ENCODE measurements around the gene IWS1. TPM values are rescaled to one million over a fixed set of nuclear protein-coding genes. Genes with fewer than 3 reads are reported as not detected.

Gene IWS1
- polyA plus RNA-seq, 1 experiment, result 55.0 TPM

DNA sequence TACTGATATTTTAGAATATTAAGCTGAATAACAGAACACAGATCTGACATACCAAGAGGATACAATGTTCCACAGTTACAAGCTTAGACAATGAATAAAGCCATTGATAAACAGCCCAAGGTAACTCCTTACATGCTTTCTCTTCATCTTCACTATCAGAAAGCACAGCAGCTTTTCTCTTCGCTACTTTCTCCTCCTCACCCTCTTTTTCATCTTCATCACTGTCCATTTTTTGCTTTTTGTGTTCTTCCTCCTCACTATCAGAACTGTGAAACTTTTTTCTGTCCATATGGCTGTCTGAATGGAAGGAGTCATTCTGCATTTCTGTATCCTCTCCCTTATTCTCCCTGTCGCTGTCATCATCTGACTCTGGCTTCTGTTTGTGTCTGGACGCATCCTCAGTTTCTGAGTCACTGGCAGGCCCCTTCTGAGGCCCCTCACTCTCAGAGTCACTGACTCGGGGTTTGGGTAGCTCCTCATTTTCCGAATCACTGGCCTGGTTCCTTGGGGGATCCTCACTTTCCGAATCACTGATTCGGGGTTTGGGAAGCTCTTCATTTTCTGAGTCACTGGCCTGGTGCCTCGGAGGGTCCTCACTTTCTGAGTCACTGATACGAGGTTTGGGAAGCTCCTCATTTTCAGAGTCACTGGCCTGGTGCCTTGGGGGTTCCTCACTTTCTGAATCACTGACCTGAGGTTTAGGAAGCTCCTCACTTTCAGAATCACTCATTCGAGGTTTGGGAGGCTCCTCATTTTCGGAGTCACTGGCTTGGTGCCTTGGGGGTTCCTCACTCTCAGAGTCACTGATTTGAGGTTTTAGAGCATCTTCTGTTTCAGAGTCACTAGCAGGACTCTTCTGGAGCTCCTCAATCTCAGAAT is 21.5 kb downstream of the IWS1 start:
- DNase-seq (ENCODE audit: low read depth, low spot score), result no peak
- no peaks in the 10 kb centered on the region for H3K9me3 ChIP-seq (ENCODE audit: control insufficient read depth, insufficient read depth, low read length)
- peak overlapping the region; percentile 53 for H3K27ac ChIP-seq (ENCODE audit: low read depth, low read length)
- no peaks in the 10 kb centered on the region for H3K27me3 ChIP-seq (ENCODE audit: control insufficient read depth, insufficient read depth, low read length)
- TF ChIP-seq, protein P1, sequence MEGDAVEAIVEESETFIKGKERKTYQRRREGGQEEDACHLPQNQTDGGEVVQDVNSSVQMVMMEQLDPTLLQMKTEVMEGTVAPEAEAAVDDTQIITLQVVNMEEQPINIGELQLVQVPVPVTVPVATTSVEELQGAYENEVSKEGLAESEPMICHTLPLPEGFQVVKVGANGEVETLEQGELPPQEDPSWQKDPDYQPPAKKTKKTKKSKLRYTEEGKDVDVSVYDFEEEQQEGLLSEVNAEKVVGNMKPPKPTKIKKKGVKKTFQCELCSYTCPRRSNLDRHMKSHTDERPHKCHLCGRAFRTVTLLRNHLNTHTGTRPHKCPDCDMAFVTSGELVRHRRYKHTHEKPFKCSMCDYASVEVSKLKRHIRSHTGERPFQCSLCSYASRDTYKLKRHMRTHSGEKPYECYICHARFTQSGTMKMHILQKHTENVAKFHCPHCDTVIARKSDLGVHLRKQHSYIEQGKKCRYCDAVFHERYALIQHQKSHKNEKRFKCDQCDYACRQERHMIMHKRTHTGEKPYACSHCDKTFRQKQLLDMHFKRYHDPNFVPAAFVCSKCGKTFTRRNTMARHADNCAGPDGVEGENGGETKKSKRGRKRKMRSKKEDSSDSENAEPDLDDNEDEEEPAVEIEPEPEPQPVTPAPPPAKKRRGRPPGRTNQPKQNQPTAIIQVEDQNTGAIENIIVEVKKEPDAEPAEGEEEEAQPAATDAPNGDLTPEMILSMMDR (IDR thresholded peaks at IDR 0.05; ENCODE audit: low read depth, low read length), result no peak
- no peak overlapping the region for H3K4me3 ChIP-seq (ENCODE audit: low read depth, low read length)
- POLR2A ChIA-PET, result interaction anchor here (0.9 kb wide), 1 partner anchor 22 kb away, joined by 4 read pairs; the partner anchor contains the start of gene IWS1
- CTCF ChIA-PET, result interaction anchor here (0.9 to 4.7 kb wide), 3 partner anchors 22 to 181 kb away, joined by 3 to 17 read pairs (median 4); partner anchors contain the start of gene IWS1

DNA sequence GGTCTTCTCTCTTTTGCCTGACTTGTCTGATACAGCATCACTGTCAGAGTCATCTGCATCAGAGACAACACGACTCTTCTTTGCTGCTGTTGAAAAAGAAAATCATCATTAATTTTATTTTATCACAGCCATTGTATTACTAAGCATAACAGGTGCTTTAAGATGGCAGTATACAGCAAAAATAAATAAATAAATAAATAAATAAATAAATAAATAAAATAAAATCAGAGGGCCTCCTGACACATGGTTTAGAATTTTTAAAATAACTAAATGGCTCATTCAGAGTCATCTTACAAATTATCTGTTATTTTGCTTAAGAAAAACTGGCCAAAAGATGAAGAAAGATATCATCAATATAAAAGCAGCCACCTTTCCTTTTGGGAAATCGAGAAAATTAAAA is 22.8 kb downstream of the IWS1 start:
- H3K27ac ChIP-seq (ENCODE audit: low read depth, low read length), result no peak overlapping the region
- ChIA-PET POLR2A (interaction anchor here (0.7 kb wide), 1 partner anchor 13 kb away, joined by 4 read pairs; no protein-coding TSS in a partner anchor), CTCF (interaction anchor here (0.6 to 0.9 kb wide), 2 partner anchors 49 to 179 kb away, joined by 3 to 9 read pairs; no protein-coding TSS in a partner anchor)
- no peak overlapping the region for H3K4me3 ChIP-seq (ENCODE audit: low read depth, low read length)
- H3K9me3 ChIP-seq (ENCODE audit: control insufficient read depth, insufficient read depth, low read length), result no peaks in the 10 kb centered on the region
- no peaks in the 10 kb centered on the region for H3K27me3 ChIP-seq (ENCODE audit: control insufficient read depth, insufficient read depth, low read length)
- no peak for DNase-seq (ENCODE audit: low read depth, low spot score)
- TF ChIP-seq, protein P1 (IDR thresholded peaks at IDR 0.05; ENCODE audit: low read depth, low read length), result no peak

DNA sequence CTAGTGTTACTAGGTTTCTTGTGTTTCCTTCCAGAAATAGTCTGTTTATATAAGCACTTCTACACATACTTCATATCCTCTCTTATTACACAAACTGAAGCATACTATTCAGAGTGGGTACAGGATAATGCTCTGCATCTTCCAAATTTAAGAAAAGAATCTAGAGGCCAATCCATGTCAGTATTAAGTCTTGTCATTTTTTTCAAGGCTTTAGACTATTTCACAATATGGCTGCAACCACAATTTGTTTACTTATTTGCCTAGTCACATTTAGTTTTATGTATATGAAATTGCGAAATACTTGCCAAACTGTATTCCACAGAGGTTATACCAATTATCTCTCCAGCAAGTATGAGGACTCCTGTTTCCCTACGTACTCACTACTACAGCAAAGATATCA is 27.9 kb downstream of the IWS1 start:
- no peaks in the 10 kb centered on the region for H3K27me3 ChIP-seq (ENCODE audit: control insufficient read depth, insufficient read depth, low read length)
- DNase-seq (ENCODE audit: low read depth, low spot score), result peak; percentile 38
- CTCF ChIA-PET, result interaction anchor here (0.9 kb wide), 1 partner anchor 10 kb away, joined by 3 read pairs; no protein-coding TSS in a partner anchor
- POLR2A ChIA-PET, result no interaction called here
- H3K27ac ChIP-seq (ENCODE audit: low read depth, low read length), result no peak overlapping the region
- TF ChIP-seq, protein P1 (IDR thresholded peaks at IDR 0.05; ENCODE audit: low read depth, low read length), result no peak
- H3K9me3 ChIP-seq (ENCODE audit: control insufficient read depth, insufficient read depth, low read length), result no peaks in the 10 kb centered on the region
- no peak overlapping the region for H3K4me3 ChIP-seq (ENCODE audit: low read depth, low read length)

DNA sequence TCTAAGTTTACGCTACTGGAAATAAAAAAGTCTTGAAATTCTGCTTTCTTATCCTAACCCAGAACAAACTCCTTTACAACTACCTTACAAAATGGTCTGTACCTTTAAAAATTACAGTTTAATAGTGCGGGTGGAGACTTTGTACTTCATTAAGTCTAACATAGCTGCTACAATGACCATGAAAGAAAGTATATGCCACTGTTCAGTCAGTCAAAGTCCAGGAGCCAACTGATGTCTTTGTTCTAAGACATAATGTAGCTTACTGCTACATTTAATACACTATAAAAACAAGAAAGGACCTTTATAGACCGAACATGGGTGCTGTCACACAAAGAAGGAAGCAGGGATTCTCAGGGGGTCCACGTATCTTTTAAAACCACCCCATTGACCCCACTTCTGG is 36.0 kb downstream of the IWS1 start:
- ChIA-PET CTCF (interaction anchor here (2.2 kb wide), 1 partner anchor 11 kb away, joined by 11 read pairs; no protein-coding TSS in a partner anchor), POLR2A (interaction anchor here (0.6 kb wide), 1 partner anchor 14 kb away, joined by 4 read pairs; no protein-coding TSS in a partner anchor)
- no peaks in the 10 kb centered on the region for H3K27me3 ChIP-seq (ENCODE audit: control insufficient read depth, insufficient read depth, low read length)
- no peaks in the 10 kb centered on the region for H3K9me3 ChIP-seq (ENCODE audit: control insufficient read depth, insufficient read depth, low read length)
- H3K27ac ChIP-seq (ENCODE audit: low read depth, low read length), result no peak overlapping the region
- TF ChIP-seq, protein P1 (IDR thresholded peaks at IDR 0.05; ENCODE audit: low read depth, low read length), result no peak
- no peak overlapping the region for H3K4me3 ChIP-seq (ENCODE audit: low read depth, low read length)
- DNase-seq (ENCODE audit: low read depth, low spot score), result no peak
